Measurements from ENCODE around the gene MYO1E.

The MYO1E gene

DNA sequence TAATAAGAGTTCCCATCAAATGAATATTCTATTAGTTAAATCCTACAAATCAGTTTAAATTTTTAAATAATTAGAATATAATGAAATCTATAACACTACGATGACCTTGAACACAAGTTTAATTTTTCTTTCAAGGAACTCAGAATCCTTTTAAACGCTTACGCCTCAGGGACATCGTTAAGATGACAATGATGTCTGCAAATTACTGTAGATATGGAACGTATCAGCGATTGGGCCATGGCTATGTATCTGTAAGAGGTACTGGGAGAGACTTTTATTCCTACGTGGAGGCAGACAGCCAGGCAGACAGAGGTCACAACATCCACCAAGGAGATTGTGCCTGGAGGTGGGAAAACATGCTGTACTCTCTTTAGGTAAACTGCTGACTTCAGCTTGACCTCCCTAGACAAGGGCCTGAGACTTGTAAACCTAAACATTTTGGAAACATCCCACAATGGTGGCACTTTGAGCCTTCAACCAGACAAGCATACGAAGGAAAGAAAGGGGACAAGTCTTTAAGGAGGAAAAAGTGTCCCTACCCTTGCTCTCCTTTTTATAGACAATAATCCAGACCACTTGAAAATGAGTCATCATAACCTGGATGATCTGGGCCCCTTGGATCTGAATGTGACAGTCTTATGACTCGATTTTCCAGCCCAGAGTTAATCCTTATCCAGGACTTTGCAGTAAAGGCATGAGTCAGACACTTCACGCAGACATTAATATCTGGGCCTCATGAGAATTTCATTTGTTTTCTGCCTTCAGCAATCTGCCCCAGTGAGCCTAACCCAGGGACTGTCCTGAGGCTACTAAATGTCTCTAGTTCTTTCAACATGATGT is 172.8 kb downstream of the MYO1E start:
- DNase-seq (ENCODE audit: extremely low read depth, low read depth), result peak; percentile 51
- no peak overlapping the region for H3K4me3 ChIP-seq (replicated peaks; ENCODE audit: low read depth, low read length)
- TF ChIP-seq, protein P1, sequence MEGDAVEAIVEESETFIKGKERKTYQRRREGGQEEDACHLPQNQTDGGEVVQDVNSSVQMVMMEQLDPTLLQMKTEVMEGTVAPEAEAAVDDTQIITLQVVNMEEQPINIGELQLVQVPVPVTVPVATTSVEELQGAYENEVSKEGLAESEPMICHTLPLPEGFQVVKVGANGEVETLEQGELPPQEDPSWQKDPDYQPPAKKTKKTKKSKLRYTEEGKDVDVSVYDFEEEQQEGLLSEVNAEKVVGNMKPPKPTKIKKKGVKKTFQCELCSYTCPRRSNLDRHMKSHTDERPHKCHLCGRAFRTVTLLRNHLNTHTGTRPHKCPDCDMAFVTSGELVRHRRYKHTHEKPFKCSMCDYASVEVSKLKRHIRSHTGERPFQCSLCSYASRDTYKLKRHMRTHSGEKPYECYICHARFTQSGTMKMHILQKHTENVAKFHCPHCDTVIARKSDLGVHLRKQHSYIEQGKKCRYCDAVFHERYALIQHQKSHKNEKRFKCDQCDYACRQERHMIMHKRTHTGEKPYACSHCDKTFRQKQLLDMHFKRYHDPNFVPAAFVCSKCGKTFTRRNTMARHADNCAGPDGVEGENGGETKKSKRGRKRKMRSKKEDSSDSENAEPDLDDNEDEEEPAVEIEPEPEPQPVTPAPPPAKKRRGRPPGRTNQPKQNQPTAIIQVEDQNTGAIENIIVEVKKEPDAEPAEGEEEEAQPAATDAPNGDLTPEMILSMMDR (IDR thresholded peaks at IDR 0.05; ENCODE audit: low read depth, low read length, missing control alignments), result no peak

DNA sequence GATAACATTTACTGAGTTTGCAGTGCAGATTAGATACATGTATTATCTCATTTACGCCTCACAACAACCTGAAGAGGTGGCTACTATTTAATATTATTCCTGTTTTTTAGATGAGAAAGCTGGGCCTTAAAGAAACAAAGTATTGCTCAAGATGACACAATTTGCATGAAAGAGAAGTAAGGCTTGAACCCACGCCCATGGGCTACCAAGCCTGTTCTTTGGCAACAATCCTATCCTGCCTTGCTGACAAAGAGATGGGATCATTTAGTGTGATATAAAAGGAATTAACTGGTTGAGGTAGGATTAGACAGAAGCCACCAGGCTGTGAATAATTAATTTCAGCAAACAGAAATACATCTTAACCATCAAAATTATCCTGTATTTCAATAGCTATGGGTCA is 175.2 kb downstream of the MYO1E start:
- H3K4me3 ChIP-seq (replicated peaks; ENCODE audit: low read depth, low read length), result no peak overlapping the region
- TF ChIP-seq, protein P1 (IDR thresholded peaks at IDR 0.05; ENCODE audit: low read depth, low read length, missing control alignments), result no peak
- no peak for DNase-seq (ENCODE audit: extremely low read depth, low read depth)

DNA sequence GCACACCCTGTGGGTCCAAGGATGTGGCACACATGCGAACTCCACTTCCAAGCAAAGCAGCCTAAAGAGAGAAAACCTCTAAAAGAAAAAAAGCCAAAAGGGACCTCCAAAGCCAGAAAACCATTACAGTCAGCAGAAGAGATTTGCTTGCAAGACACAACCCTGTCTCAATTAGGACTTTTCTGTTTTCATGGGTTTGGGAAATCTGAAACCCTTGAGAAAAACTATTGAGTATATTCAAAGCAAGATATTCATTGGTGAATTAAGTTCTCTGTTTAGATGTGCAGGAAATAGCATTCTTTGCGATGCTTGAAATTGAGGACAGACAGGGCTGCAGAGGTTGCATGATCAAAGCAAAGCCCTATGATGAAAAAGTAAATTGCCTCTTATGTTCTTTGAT is 176.3 kb downstream of the MYO1E start:
- H3K4me3 ChIP-seq (replicated peaks; ENCODE audit: low read depth, low read length), result no peak overlapping the region
- no peak for DNase-seq (ENCODE audit: extremely low read depth, low read depth)
- TF ChIP-seq, protein P1 (IDR thresholded peaks at IDR 0.05; ENCODE audit: low read depth, low read length, missing control alignments), result no peak

DNA sequence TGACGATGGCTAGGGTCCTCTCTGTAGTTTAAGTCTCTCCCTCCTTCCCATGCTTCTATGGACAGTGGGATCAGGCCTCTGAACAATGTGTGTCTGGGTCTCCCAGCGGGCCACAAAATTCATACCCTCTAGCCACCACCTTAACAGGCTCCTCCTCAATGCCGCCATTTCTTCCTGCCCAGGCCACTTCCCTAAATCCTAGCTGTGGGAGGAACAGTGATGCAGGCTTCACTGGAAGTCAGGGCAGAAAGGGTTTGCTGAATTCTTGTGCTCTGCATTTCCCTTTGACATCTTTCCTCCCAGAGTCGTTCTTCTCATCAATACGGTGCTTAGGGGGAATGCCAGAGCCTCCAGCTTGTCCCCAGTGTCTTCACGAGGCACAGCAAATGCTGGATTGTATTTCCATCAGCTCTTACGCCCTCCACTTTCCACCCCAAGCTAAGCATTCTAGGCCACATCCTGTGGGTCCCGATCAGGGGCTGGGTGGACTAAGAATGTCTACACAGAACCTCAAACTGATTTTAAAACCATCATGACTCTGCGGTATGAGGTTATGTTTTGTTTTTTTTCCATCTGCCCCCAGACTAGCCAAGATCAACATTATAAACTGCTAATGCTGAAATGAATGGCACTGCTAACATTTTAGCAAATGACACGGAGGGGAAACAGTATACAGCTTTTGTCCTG is 177.9 kb downstream of the MYO1E start:
- H3K4me3 ChIP-seq (replicated peaks; ENCODE audit: low read depth, low read length), result no peak overlapping the region
- no peak for DNase-seq (ENCODE audit: extremely low read depth, low read depth)
- TF ChIP-seq, protein P1 (IDR thresholded peaks at IDR 0.05; ENCODE audit: low read depth, low read length, missing control alignments), result no peak

DNA sequence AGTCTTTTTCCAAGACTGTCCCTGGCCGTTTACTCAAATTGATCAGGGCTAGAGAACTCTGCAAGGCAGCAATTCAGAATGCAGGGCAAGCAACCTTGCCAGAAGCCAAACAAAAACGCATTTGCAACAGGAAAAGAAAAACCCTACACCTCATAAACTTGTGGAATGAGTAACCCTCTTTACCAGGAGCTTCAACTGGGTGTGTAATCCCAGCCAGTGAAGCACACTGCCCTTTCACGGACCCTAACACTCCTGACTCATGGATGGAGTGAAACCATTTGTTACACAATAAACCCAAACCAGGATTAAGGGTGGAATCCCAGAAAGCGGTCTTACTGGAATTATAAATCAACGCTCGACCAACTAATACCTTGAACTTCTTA is 180.8 kb downstream of the MYO1E start:
- DNase-seq (ENCODE audit: extremely low read depth, low read depth), result peak; percentile 87
- no peak overlapping the region for H3K4me3 ChIP-seq (replicated peaks; ENCODE audit: low read depth, low read length)
- TF ChIP-seq, protein P1 (IDR thresholded peaks at IDR 0.05; ENCODE audit: low read depth, low read length, missing control alignments), result no peak

DNA sequence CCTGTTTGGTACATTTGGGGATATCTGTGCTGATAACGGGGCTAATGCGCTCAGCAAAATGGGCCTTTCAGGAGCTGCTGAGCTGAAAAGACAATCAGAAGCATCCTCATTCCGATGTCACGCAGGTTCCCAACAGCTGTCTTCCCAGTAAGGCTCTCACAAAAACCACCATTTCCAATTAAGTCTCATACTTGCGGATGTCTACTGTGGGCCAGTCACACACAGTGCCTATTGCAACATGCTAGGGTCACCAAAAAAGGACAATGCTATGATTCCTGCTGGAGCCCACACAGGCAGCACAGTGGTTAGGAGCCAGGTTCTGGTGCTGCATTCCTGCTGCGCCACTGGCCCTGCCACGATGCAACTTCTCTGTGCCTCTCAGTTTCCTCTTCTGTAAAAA is 182.4 kb downstream of the MYO1E start:
- TF ChIP-seq, protein P1 (IDR thresholded peaks at IDR 0.05; ENCODE audit: low read depth, low read length, missing control alignments), result no peak
- DNase-seq (ENCODE audit: extremely low read depth, low read depth), result no peak
- H3K4me3 ChIP-seq (replicated peaks; ENCODE audit: low read depth, low read length), result no peak overlapping the region
